ENCODE measurements around the gene NLRP4.

GRCh38 chr19:55813906-55814305, 22.4 kb upstream of the NLRP4 start:
- TF ChIP-seq, protein P1, sequence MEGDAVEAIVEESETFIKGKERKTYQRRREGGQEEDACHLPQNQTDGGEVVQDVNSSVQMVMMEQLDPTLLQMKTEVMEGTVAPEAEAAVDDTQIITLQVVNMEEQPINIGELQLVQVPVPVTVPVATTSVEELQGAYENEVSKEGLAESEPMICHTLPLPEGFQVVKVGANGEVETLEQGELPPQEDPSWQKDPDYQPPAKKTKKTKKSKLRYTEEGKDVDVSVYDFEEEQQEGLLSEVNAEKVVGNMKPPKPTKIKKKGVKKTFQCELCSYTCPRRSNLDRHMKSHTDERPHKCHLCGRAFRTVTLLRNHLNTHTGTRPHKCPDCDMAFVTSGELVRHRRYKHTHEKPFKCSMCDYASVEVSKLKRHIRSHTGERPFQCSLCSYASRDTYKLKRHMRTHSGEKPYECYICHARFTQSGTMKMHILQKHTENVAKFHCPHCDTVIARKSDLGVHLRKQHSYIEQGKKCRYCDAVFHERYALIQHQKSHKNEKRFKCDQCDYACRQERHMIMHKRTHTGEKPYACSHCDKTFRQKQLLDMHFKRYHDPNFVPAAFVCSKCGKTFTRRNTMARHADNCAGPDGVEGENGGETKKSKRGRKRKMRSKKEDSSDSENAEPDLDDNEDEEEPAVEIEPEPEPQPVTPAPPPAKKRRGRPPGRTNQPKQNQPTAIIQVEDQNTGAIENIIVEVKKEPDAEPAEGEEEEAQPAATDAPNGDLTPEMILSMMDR (IDR thresholded peaks at IDR 0.05): no peak
- no peak for TF ChIP-seq EZH2 (IDR thresholded peaks at IDR 0.05)
- TF ChIP-seq EZH2phosphoT487 (IDR thresholded peaks at IDR 0.05): no peak

Data from neural progenitor cell (in vitro differentiated cells).